ENCODE results near the gene SEPTIN1. TPM values are rescaled to one million over a fixed set of nuclear protein-coding genes. Genes with fewer than 3 reads are reported as not detected.
A peak's percentile ranks its signal among the peaks of the same experiment; 100 is the strongest.
"Not testable (repeated sequence)": the region's sequence is repeated elsewhere in the genome, so short reads cannot be mapped to it uniquely, and the experiment has no call there.

SEPTIN1 gene
- total RNA-seq, 1 experiment from 2014 or later: 1.4 TPM

GRCh38 chr16:30335598-30336474, 46.5 kb downstream of the SEPTIN1 start:
- no peak overlapping the region for H4K5ac ChIP-seq (ENCODE audit: insufficient read length, low read depth, low read length)
- H2AFZ ChIP-seq (ENCODE audit: low read length): no peak overlapping the region
- no peak overlapping the region for H2BK5ac ChIP-seq (ENCODE audit: insufficient read length, low read length)
- H3K9ac ChIP-seq (ENCODE audit: extremely low read depth, insufficient read length, low read length): no peak overlapping the region
- H3K4me2 ChIP-seq (ENCODE audit: insufficient read depth, insufficient read length, low read length): peak overlapping the region; percentile 25
- no peaks in the 10 kb centered on the region for H3K23me2 ChIP-seq (ENCODE audit: insufficient read length, low read depth, low read length, poor library complexity, severe bottlenecking)
- no CpG with 5 or more reads among the region's 17 CpGs for WGBS (ENCODE audit: extremely low coverage, insufficient read length, low lambda C conversion rate)
- Mint-ChIP-seq H3K27ac (peak overlapping the region in 1 of 3 experiments; percentile 52; a peak in 1 of 7 replicates), H3K27me3 (ENCODE audit: low read depth) (no peaks in the 10 kb centered on the region), H3K4me1 (peaks cover 8 to 16% of the 10 kb centered on the region in 2 experiments), H3K9me3 (peaks cover 2 to 3% of the 10 kb centered on the region in 2 experiments; a peak in 4 of 5 replicates), H3K36me3 (ENCODE audit: insufficient read depth in 1 of 3, low read depth in 3 of 3) (peaks cover 0 to 4% (median 2%) of the 10 kb centered on the region in 3 experiments; a peak in 3 of 7 replicates), H3K4me3 (peak overlapping the region; percentile 76 to 90)
- no peak overlapping the region for H2BK12ac ChIP-seq (ENCODE audit: insufficient read length, low read depth, low read length)
- no peak overlapping the region for H3K4ac ChIP-seq (ENCODE audit: low read depth, low read length)
- peak; percentile 31 for DNase-seq
- H3K9me3 ChIP-seq (ENCODE audit: control insufficient read depth, low read depth, low read length): no peaks in the 10 kb centered on the region
- no peak overlapping the region for H2BK20ac ChIP-seq (ENCODE audit: low read depth, low read length, poor library complexity, severe bottlenecking)
- no peak overlapping the region for H3K27ac ChIP-seq (ENCODE audit: insufficient read length, low read depth, low read length)
- H3K79me1 ChIP-seq (ENCODE audit: insufficient read depth, low read depth, low read length, poor library complexity, severe bottlenecking): no peaks in the 10 kb centered on the region
- H3K27me3 ChIP-seq (ENCODE audit: insufficient read depth, low read length): no peaks in the 10 kb centered on the region
- no peaks in the 10 kb centered on the region; the same call in 1 of the 2 replicates for H3K79me2 ChIP-seq (ENCODE audit: insufficient read depth, low read length)
- no peak overlapping the region for H3K23ac ChIP-seq (ENCODE audit: insufficient read length, low read depth, low read length)
- no peak overlapping the region for H3T11ph ChIP-seq (ENCODE audit: low read length)
- H4K8ac ChIP-seq (replicated peaks; ENCODE audit: insufficient read length, low read depth, low read length): no peak overlapping the region
- H4K20me1 ChIP-seq (ENCODE audit: control insufficient read depth, insufficient read depth, insufficient read length): no peaks in the 10 kb centered on the region
- H3K14ac ChIP-seq (ENCODE audit: insufficient read depth, low read length): no peak overlapping the region
- H3K56ac ChIP-seq (ENCODE audit: insufficient read length, low read depth, low read length): no peak overlapping the region
- TF ChIP-seq CTCF (conservative IDR thresholded peaks at IDR 0.05): no peak
- H3K4me1 ChIP-seq (ENCODE audit: insufficient read depth, low read length): no peaks in the 10 kb centered on the region; the same call in 1 of the 2 replicates
- H2BK120ac ChIP-seq (ENCODE audit: low read depth, low read length, poor library complexity, severe bottlenecking): no peak overlapping the region
- H2BK15ac ChIP-seq (ENCODE audit: low read depth, low read length): no peak overlapping the region
- no peak overlapping the region for H3K18ac ChIP-seq (ENCODE audit: insufficient read length, low read depth, low read length)
- H4K91ac ChIP-seq (ENCODE audit: insufficient read length, low read depth, low read length): no peak overlapping the region
- no peak overlapping the region for H2AK5ac ChIP-seq (ENCODE audit: insufficient read length, low read length)

DNA sequence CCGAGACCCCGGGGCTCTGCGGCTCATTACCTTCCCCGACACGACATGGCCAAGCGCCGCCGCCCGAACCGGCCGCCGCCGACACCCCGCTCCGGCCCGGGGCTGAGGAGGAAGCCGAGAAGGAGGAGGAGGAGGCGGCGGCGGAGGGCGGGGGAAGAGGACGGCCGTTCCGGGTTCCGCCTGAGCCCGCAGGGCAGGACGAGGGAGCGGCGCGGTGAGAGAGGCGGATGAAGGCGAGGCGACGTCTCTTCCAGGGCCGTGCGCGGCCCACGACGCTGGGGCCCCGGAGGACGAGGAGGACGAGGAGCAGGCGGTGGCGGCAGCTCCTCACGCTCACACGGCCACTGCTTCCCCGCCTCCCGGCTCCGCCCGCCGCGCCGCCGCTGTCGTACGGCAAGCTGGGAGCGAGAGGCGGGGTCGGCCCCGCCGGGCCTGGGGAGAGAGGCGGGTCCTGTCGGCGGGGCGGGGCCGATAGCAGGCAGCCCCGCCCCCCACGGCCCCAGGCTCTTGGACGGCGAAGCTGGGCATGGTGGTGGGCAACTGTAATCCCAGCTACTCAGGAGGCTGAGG, 47.2 kb downstream of the SEPTIN1 start:
- not testable (repeated sequence) for H3K18ac ChIP-seq (ENCODE audit: insufficient read length, low read depth, low read length); H3K4ac ChIP-seq (ENCODE audit: low read depth, low read length); H3K27me3 Mint-ChIP-seq (ENCODE audit: low read depth); H4K20me1 ChIP-seq (ENCODE audit: control insufficient read depth, insufficient read depth, insufficient read length); H4K5ac ChIP-seq (ENCODE audit: insufficient read length, low read depth, low read length); H4K8ac ChIP-seq (replicated peaks; ENCODE audit: insufficient read length, low read depth, low read length); H3T11ph ChIP-seq (ENCODE audit: low read length); H2AFZ ChIP-seq (ENCODE audit: low read length); H2BK15ac ChIP-seq (ENCODE audit: low read depth, low read length); H2BK12ac ChIP-seq (ENCODE audit: insufficient read length, low read depth, low read length); H3K36me3 Mint-ChIP-seq (ENCODE audit: insufficient read depth in 1 of 3, low read depth in 3 of 3); H3K9me3 ChIP-seq (ENCODE audit: control insufficient read depth, low read depth, low read length); H3K23ac ChIP-seq (ENCODE audit: insufficient read length, low read depth, low read length); H2BK5ac ChIP-seq (ENCODE audit: insufficient read length, low read length); H3K79me1 ChIP-seq (ENCODE audit: insufficient read depth, low read depth, low read length, poor library complexity, severe bottlenecking); H3K23me2 ChIP-seq (ENCODE audit: insufficient read length, low read depth, low read length, poor library complexity, severe bottlenecking); H3K27me3 ChIP-seq (ENCODE audit: insufficient read depth, low read length); H3K4me1 ChIP-seq (ENCODE audit: insufficient read depth, low read length); H2AK5ac ChIP-seq (ENCODE audit: insufficient read length, low read length); H3K56ac ChIP-seq (ENCODE audit: insufficient read length, low read depth, low read length); H2BK20ac ChIP-seq (ENCODE audit: low read depth, low read length, poor library complexity, severe bottlenecking); H4K91ac ChIP-seq (ENCODE audit: insufficient read length, low read depth, low read length); H3K9me3 Mint-ChIP-seq; H2BK120ac ChIP-seq (ENCODE audit: low read depth, low read length, poor library complexity, severe bottlenecking); H3K79me2 ChIP-seq (ENCODE audit: insufficient read depth, low read length)
- peaks cover 8 to 14% of the 10 kb centered on the region in 2 experiments for H3K4me1 Mint-ChIP-seq
- H3K9ac ChIP-seq (ENCODE audit: extremely low read depth, insufficient read length, low read length): peak overlapping the region; percentile 42
- H3K27ac ChIP-seq (ENCODE audit: insufficient read length, low read depth, low read length): peak overlapping the region; percentile 6
- H3K14ac ChIP-seq (ENCODE audit: insufficient read depth, low read length): 0 out of 2 replicates have a peak overlapping the region, but pooled peaks have one; percentile 58
- peak overlapping the region; percentile 25 for H3K4me2 ChIP-seq (ENCODE audit: insufficient read depth, insufficient read length, low read length)
- DNase-seq: peak; percentile 85
- WGBS (ENCODE audit: extremely low coverage, insufficient read length, low lambda C conversion rate): no CpG with 5 or more reads among the region's 70 CpGs
- peak overlapping the region in 2 of 3 experiments; percentile 11 to 85; a peak in 3 of 7 replicates for H3K27ac Mint-ChIP-seq
- peak overlapping the region; percentile 82 to 90 for H3K4me3 Mint-ChIP-seq
